Endothelial cell of umbilical vein (primary cell): Measurements from ENCODE around the gene TMEM131. TPM values are rescaled to one million over a fixed set of nuclear protein-coding genes. Genes with fewer than 3 reads are reported as not detected.

Experiments used
- BruUV-seq: library from RNA; stranded (reverse); fragments of 400-500 nt; replicated peaks from 2 replicates; lab custom pipeline; 2021; lab: Mats Ljungman, UMichigan
- CTCF ChIA-PET: fragments of 300-600, 350-600 bp; sonication (Branson Sonifier 250); formaldehyde crosslinking; loops from one replicate; lab custom pipeline; 2021; ENCODE audit warnings: antibody characterized with exemption, inconsistent platforms; lab: Charles Lee
- POLR2A ChIA-PET: fragments of 300-600, 350-600 bp; sonication (Branson Sonifier 250); formaldehyde crosslinking; loops from one replicate; lab custom pipeline; 2021; ENCODE audit warnings: antibody characterized with exemption, inconsistent platforms; lab: Charles Lee
- DNase-seq: peaks from one replicate; pipeline ENCODE4 v3.0.0-alpha.2; 2011; ENCODE audit warnings: low read depth, low spot score
- FAIRE-seq: peaks from 2 replicates; lab custom pipeline; 2011; peaks lifted over from hg19 to GRCh38; lab: Jason Lieb, UNC
- H2AFZ ChIP-seq: 2 replicates; pipeline ENCODE4 v1.6.0; 2012; ENCODE audit warnings: low read depth, low read length, control low read depth, inconsistent platforms
- H3K27ac ChIP-seq: 2 replicates; pipeline ENCODE4 v1.5.1; 2011; ENCODE audit warnings: low read depth, mild to moderate bottlenecking, control low read depth, low read length, moderate library complexity; ENCODE audit not compliant: insufficient read depth
- H3K27me3 ChIP-seq, 2 experiments: 2 replicates each; pipeline versions ENCODE4 v1.6.0 to v1.6.1; 2011; ENCODE audit warnings: low read length in 2 of 2, mixed read lengths in 1 of 2; ENCODE audit not compliant: control insufficient read depth in 2 of 2, insufficient read depth in 2 of 2
- H3K36me3 ChIP-seq, 2 experiments: 2 replicates in 1 of 2; 3 replicates in 1 of 2; pipeline ENCODE4 v1.5.1; 2011; ENCODE audit warnings: low read length in 2 of 2, mild to moderate bottlenecking in 1 of 2, moderate library complexity in 1 of 2; ENCODE audit not compliant: control insufficient read depth in 2 of 2, insufficient read depth in 2 of 2; ENCODE audit errors: extremely low read depth in 1 of 2
- H3K4me1 ChIP-seq: 3 replicates; pipeline ENCODE4 v1.5.1; 2011; ENCODE audit warnings: mild to moderate bottlenecking, low read length; ENCODE audit not compliant: control insufficient read depth, insufficient read depth; ENCODE audit errors: extremely low read depth
- H3K4me2 ChIP-seq: 2 replicates; pipeline ENCODE4 v1.6.1; 2011; ENCODE audit warnings: low read length, control low read depth, mixed read lengths; ENCODE audit not compliant: insufficient read depth
- H3K4me3 ChIP-seq, 3 experiments: fragments of 200-600 bp in 1 of 3; sonication (generic), shearing (Covaris generic) in 1 of 3; replicated peaks in 1 of 3; 2 replicates each; pipeline ENCODE4 v1.5.1; 2011 to 2016; ENCODE audit warnings: control low read depth in 3 of 3, low read length in 3 of 3, mild to moderate bottlenecking in 2 of 3, inconsistent platforms in 1 of 3, low read depth in 1 of 3, moderate library complexity in 1 of 3; ENCODE audit not compliant: insufficient read depth in 1 of 3
- H3K79me2 ChIP-seq: 2 replicates; pipeline ENCODE4 v1.6.0; 2012; ENCODE audit warnings: low read length, inconsistent platforms; ENCODE audit not compliant: control insufficient read depth, insufficient read depth
- H3K9ac ChIP-seq: replicated peaks from 2 replicates; pipeline ENCODE3; 2011; ENCODE audit warnings: low read length, control low read depth; ENCODE audit not compliant: insufficient read depth; ENCODE audit errors: extremely low read depth
- H3K9me1 ChIP-seq: replicated peaks from 3 replicates; pipeline ENCODE4 v1.6.0; 2011; ENCODE audit warnings: mild to moderate bottlenecking, low read length; ENCODE audit not compliant: control insufficient read depth, insufficient read depth; ENCODE audit errors: extremely low read depth
- H3K9me3 ChIP-seq: replicated peaks from 2 replicates; pipeline ENCODE4 v1.5.1; 2012; ENCODE audit warnings: low read length, inconsistent platforms; ENCODE audit not compliant: control insufficient read depth, insufficient read depth
- H4K20me1 ChIP-seq: replicated peaks from 2 replicates; pipeline ENCODE3; 2011; ENCODE audit warnings: mild to moderate bottlenecking, low read length; ENCODE audit not compliant: control insufficient read depth, insufficient read depth; ENCODE audit errors: extremely low read depth
- EZH2 ChIP-seq: IDR thresholded peaks from 2 replicates; pipeline ENCODE4 v1.6.1; 2012; ENCODE audit warnings: borderline replicate concordance, low read depth, mild to moderate bottlenecking, moderate library complexity, low read length, inconsistent platforms; ENCODE audit not compliant: severe bottlenecking
- FOS ChIP-seq: IDR thresholded peaks from 2 replicates; pipeline ENCODE4 v1.6.1; 2011; ENCODE audit warnings: mild to moderate bottlenecking, low read length, moderate library complexity, borderline replicate concordance; ENCODE audit not compliant: insufficient read depth
- JUN ChIP-seq: IDR thresholded peaks from 2 replicates; pipeline ENCODE4 v1.6.1; 2011; ENCODE audit warnings: borderline replicate concordance, low read depth; ENCODE audit not compliant: insufficient read length, insufficient read depth
- MYC ChIP-seq: IDR thresholded peaks from one replicate; pipeline ENCODE4 v1.6.1; 2011; ENCODE audit warnings: mild to moderate bottlenecking, low read depth, low read length
- POLR2A ChIP-seq: IDR thresholded peaks from 2 replicates; pipeline ENCODE4 v1.6.1; 2012; ENCODE audit warnings: low read depth, mild to moderate bottlenecking, control low read depth, low read length
- POLR2AphosphoS5 ChIP-seq: IDR thresholded peaks from 2 replicates; pipeline ENCODE4 v1.6.1; 2012; ENCODE audit warnings: low read depth, mild to moderate bottlenecking, control low read depth, low read length, moderate library complexity; ENCODE audit not compliant: insufficient read depth
- dilution Hi-C: fragments of 300-500 bp; cut with MboI; formaldehyde crosslinking; loops from one replicate; pipeline ENCODE4 v1.15.0; 2019; ENCODE audit warnings: low sequenced_read_pairs; ENCODE audit not compliant: extremely low pct_ligation_motif_present
- intact Hi-C: fragments of 100-400 bp; cut with micrococcal nuclease; formaldehyde crosslinking; loops from one replicate; pipeline ENCODE4 v1.10.0; 2022
- polyA plus RNA-seq, 4 experiments: library from polyadenylated mRNA; depleted of rRNA in 3 of 4; stranded (reverse) in 3 of 4; unstranded in 1 of 4; fragments of >200 nt; gene quantifications; 2 replicates each; pipeline versions ENCODE4 v1.2.1 to v1.2.3, GENCODE V29; 2011 to 2012; ENCODE audit warnings: missing spikeins in 1 of 4
- total RNA-seq: library from RNA; stranded (reverse); gene quantifications from 2 replicates; pipeline ENCODE4 v1.2.3, GENCODE V29; 2021
- TF ChIP-seq, protein P1 (sequence below), 2 donors: IDR thresholded peaks; 1 replicate in 1 of 2; 2 replicates in 1 of 2; pipeline ENCODE4 v1.5.1; 2011; ENCODE audit warnings: low read length in 2 of 2, mild to moderate bottlenecking in 2 of 2, moderate library complexity in 2 of 2, control low read depth in 1 of 2, inconsistent platforms in 1 of 2, low read depth in 1 of 2; ENCODE audit not compliant: insufficient read depth in 1 of 2; ENCODE audit errors: extremely low read depth in 1 of 2
- TF ChIP-seq, protein P2 (sequence below): IDR thresholded peaks from 2 replicates; pipeline ENCODE4 v1.6.1; 2011; ENCODE audit not compliant: insufficient read depth, insufficient read length

The TMEM131 gene
- total and polyA plus RNA-seq, 2 donors (not counting 3 experiments of a cell fraction or from before 2014, with no cell fraction given) = 12.2 to 28.6 TPM

DNA sequence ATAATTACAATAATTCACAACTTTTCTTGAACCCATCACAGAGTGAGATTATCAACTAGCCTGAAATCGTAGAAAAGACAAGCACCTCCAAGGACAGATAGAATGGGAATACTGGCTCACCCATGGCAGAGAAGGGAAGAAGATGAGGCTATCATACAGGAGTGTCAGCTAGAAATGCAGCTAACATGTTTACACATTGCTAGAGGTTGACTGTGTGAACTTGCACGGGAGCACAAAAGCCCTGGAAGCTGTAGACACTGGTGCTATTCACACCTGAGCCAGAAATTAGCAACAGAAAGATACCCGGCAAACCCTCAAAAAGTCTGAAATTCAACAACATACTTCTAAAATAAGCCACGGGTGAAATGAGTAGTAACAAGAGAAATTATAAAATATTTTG, 150.6 kb downstream of the TMEM131 start:
- no peak for FAIRE-seq
- Histone ChIP-seq H3K79me2 (no peaks in the 10 kb centered on the region), H3K27me3 (no peaks in the 10 kb centered on the region), H3K9me1 (no peaks in the 10 kb centered on the region), H3K27ac (no peak overlapping the region), H3K9me3 (no peaks in the 10 kb centered on the region), H2AFZ (no peak overlapping the region), H3K4me2 (no peak overlapping the region), H3K4me1 (no peaks in the 10 kb centered on the region), H3K4me3 (no peak overlapping the region), H3K9ac (no peak overlapping the region), H3K36me3 (no peaks in the 10 kb centered on the region), H4K20me1 (no peaks in the 10 kb centered on the region)
- TF ChIP-seq EZH2 (no peak), POLR2AphosphoS5 (no peak), FOS (no peak), MYC (no peak), JUN (no peak), POLR2A (no peak)
- TF ChIP-seq, protein P1, sequence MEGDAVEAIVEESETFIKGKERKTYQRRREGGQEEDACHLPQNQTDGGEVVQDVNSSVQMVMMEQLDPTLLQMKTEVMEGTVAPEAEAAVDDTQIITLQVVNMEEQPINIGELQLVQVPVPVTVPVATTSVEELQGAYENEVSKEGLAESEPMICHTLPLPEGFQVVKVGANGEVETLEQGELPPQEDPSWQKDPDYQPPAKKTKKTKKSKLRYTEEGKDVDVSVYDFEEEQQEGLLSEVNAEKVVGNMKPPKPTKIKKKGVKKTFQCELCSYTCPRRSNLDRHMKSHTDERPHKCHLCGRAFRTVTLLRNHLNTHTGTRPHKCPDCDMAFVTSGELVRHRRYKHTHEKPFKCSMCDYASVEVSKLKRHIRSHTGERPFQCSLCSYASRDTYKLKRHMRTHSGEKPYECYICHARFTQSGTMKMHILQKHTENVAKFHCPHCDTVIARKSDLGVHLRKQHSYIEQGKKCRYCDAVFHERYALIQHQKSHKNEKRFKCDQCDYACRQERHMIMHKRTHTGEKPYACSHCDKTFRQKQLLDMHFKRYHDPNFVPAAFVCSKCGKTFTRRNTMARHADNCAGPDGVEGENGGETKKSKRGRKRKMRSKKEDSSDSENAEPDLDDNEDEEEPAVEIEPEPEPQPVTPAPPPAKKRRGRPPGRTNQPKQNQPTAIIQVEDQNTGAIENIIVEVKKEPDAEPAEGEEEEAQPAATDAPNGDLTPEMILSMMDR (IDR thresholded peaks at IDR 0.05; ENCODE audit: extremely low read depth in 1 of 2, insufficient read depth in 1 of 2, low read depth in 1 of 2, low read length in 2 of 2) = no peak
- TF ChIP-seq, protein P2, sequence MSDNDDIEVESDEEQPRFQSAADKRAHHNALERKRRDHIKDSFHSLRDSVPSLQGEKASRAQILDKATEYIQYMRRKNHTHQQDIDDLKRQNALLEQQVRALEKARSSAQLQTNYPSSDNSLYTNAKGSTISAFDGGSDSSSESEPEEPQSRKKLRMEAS = no peak
- dilution Hi-C loops (no loop called here), intact Hi-C loops (no loop called here)
- DNase-seq = no peak
- POLR2A ChIA-PET = no interaction called here
- BruUV-seq = no TSS peak
- CTCF ChIA-PET = no interaction called here
